NCI-H1694 treated with DMSO at 0.1 percent for 48 hours (cell line): ENCODE results near the gene THUMPD2.

ENCODE experiments used
- DNase-seq: peaks from one replicate; lab custom pipeline; 2025; lab: John Stamatoyannopoulos, UW

THUMPD2 gene

DNA sequence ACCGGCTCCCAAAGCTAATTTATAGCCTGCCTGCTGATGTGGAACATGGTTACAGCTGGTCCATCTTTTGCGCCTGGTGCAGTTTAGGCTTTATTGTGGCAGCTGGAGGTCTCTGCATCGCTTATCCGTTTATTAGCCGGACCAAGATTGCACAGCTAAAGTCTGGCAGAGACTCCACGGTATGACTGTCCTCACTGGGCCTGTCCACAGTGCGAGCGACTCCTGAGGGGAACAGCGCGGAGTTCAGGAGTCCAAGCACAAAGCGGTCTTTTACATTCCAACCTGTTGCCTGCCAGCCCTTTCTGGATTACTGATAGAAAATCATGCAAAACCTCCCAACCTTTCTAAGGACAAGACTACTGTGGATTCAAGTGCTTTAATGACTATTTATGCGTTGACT, 62.0 kb downstream of the THUMPD2 start:
- peak; percentile 51 for DNase-seq

DNA sequence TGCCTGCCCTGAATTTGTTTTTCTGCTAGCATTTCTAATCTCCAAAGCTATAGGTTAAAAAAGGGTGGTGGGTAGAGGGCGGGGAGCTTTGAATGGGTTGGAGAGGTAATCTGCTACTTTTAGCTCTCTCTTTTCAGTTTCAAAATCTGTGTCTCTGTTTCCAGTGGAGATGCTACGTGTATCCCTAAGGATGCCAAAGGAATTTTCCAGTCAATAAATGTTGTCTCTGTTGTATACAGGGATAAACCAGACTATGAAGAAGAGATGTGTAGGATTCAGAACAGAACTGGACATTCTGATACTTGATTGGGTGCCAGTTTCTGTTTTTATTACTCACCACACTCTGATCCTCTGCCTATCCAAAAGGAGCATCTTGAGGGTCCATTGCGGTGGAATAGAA, 63.2 kb downstream of the THUMPD2 start:
- no peak for DNase-seq

- no peak for DNase-seq
Observed at GRCh38 chr2:39715095-39715494, 64.0 kb downstream of the THUMPD2 start.

DNA sequence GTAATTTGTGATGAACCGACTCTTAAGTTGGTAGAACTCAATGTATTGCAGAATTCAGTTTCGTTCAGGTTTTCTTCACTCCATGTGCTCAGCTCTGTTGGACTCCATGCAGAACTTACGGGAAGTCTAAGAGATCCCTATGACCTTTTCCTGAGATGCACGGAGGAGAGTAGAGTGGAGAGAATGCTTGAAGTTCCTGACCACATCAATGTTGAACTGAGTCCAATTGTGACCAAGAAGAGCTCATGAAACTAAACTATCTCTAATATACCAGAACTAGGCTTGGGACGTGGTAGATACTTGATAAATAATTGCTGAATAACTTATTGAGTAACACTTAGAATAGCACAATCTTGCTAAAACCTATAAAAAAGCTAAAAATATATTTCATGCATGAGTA, 66.1 kb downstream of the THUMPD2 start:
- DNase-seq = no peak

GRCh38 chr2:39710807-39711206, 68.3 kb downstream of the THUMPD2 start:
- DNase-seq = no peak

- DNase-seq = no peak
Observed at GRCh38 chr2:39708003-39708402, 71.1 kb downstream of the THUMPD2 start.

- no peak for DNase-seq
Observed at GRCh38 chr2:39706945-39707344, 72.1 kb downstream of the THUMPD2 start.

DNA sequence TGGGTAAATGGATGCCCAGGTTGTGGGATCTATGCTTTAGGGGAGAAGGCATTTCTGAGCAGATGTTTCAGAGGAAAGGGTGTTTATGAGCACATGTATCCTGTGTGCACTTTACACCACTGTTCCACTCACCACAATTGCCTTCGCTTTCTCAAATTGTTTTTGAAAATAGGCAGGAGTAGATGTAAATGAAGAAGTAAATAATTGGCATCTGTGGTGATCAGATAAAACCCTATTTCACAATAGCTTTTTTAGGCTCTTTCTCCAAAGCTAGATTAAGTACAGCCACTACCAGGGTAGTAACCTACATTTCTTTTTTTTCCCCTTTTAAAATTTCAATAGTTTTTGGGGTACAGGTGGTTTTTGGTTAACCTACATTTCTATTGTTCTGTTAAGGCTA, 72.7 kb downstream of the THUMPD2 start:
- DNase-seq = no peak

DNA sequence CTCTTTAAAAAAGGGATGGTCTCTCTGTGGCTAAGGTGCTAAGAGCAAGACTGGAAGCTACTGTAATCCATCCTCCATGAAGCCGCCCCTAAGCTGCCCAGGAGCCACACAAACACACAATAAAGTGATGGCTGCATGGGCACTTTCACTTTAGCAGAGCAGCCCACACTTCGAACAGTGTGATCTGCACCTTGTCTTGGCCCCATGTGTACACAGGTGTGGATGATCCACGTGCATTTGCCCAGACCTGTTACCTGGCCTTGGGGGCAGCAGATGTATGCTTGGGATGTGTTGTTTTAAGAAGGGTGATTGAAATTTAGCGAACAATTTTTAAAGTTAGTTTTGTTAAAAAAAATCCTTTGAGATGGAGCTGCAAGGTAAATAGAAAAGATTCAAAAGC, 73.4 kb downstream of the THUMPD2 start:
- DNase-seq = no peak

GRCh38 chr2:39704540-39704939, 74.5 kb downstream of the THUMPD2 start:
- DNase-seq = no peak

DNA sequence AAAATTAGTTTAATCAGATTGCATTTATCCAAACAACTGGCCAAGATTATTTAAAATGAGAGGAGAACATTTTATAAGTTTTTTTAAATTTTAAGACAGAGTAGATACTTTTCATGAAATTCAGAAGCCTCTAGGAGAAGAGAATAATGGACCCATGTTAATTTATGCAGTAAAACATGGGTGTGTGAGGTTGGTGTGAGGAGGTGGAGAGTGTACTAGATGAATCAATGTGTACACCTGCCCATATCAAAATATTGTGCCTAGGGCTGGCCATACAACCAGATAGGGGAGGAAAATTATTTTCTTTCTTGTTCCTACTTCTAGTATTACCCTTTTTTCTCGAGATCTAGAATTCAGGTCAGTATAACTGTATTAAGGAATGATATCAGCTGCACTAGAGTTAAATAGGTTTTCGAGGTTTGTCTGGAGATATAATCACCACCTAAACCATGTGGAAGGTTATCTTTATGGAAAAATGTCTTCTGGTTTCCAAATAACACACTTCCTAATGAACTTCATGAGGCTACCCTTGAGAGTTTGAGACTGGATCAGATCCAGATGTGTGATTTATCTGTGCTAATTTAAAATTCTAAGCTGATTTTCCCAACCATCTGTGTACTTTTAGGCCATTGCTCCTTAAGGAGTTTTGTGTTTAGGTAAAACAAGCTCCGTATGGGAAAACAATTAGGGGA, 75.7 kb downstream of the THUMPD2 start:
- DNase-seq = no peak

- DNase-seq = no peak
Observed at GRCh38 chr2:39701137-39701536, 77.9 kb downstream of the THUMPD2 start.

DNA sequence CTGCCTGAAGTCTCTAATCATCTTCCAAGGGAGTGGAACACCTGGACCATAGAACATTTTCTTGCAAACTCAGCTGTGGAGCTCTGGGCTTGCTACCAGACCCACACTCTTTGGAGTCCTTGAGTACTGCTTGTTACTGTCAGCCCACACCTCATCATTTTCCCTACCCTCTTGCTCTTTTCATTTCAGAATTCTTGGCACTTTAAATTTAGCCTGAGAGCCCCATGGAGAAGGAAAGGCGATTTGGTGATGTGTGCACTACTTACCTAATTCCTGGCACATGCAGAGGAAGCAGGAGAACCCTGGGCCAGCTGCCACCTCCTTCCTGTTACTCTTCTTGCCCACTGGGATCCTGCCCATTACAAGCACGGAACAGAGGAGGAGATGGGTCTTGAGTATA, 81.6 kb downstream of the THUMPD2 start:
- DNase-seq = peak; percentile 52

DNA sequence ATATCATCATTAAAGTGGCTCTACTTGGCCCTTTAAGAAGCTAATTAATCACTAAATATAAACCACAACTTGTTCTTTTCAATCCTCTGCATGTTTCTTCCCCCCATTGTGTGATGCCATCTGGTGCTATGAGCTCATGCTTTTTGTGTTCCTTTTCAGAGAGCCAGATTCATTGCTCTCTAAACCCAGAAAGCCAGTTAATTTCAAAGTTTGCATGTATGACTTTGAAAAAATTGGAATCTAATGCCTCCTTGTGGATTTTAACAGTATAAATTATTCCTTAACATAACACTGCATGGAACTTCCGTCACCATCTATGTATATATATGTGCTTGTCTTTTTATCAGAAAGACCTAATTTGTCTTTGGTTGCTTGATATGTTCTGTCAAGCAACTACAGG, 82.2 kb downstream of the THUMPD2 start:
- DNase-seq = peak; percentile 96

DNA sequence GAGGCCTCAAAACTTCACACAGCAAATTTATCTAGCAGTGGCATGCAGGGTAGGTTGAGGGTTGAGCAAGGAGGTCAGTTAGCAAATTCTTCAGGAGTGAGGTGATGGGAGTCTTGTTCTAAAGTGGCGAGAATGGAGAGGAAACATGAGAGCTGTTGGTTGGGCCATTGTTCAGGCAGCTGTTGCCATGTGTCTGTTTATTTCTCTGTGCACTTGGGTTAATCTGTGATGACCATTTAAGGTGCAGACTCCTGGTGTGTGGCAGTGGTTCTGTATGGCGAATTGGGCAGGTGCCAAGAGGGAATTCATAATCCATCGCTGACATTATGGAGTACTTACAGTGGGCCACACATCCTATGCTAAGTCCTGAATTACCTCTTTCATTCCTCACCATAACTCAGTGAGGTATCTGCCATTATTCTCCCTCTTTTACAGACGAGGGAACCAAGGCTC, 82.9 kb downstream of the THUMPD2 start:
- DNase-seq = peak; percentile 63

GRCh38 chr2:39693245-39693644, 85.8 kb downstream of the THUMPD2 start:
- DNase-seq = no peak

DNA sequence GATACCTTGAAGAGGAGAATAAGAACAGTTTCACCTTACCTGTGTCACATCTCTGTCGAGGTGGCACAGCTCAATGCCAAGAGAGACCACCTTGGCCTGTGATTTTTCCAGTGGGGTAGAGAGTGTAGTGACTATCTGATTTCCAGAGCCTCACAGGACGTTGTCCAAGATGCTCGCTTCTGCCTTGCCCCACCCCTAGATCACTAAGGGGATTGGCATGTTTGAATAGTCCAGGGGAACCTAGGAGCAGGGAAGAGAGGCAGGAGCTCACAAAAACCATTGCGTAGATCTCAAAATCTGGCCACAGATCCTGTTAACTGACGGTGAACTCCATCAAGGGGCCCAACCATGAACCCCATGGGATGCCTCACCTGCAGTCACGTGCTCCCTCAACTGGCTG, 89.2 kb downstream of the THUMPD2 start:
- DNase-seq = no peak

DNA sequence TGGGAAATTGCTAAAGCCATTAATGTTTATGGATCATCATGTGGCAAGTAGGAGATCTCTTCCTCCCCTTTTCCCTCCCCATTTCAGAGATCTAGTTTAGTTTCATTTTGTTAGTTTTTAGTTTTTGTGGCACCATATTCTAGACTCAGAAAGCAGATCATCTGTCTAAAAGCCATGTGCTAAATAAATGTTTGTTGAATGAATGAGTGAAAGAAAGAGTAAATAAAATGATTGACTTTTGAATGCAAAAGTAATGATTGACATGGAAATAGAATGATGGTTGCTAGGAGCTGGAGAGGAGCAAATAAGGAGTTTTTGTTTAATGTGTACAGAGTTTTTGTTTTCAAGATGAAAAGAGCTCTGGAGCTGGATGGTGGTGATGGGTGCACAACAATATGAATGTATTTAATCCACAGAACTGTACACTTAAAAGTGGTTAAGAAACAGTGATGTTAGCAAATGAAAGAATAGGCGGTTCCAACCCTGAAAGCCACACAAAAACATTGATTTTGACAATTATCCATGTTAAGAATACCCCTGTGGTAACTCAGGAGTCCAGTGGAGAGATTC, 89.7 kb downstream of the THUMPD2 start:
- DNase-seq = no peak

GRCh38 chr2:39688181-39688580, 90.9 kb downstream of the THUMPD2 start:
- no peak for DNase-seq

DNA sequence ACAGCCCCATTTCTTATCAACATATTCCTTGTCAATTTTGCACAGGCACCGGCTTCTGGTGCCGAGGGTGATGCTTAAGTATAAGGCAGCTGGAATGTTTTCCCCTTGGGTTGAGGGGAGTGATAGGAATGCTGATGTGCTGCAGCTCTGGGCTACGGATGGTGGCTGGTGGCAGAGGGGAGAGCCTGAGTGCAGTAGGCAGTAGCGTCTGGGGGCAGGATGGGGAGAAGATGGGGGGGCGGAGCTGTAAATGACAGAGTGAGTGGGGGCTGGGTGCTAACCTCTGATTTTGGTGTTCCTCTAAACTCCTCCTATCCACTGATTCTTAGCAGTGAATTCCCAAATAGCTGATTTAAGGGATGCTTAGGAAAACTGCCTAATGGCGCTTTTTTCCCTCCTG, 92.6 kb downstream of the THUMPD2 start:
- DNase-seq = no peak
